ENCODE data around the gene TREX2.

The TREX2 gene

DNA sequence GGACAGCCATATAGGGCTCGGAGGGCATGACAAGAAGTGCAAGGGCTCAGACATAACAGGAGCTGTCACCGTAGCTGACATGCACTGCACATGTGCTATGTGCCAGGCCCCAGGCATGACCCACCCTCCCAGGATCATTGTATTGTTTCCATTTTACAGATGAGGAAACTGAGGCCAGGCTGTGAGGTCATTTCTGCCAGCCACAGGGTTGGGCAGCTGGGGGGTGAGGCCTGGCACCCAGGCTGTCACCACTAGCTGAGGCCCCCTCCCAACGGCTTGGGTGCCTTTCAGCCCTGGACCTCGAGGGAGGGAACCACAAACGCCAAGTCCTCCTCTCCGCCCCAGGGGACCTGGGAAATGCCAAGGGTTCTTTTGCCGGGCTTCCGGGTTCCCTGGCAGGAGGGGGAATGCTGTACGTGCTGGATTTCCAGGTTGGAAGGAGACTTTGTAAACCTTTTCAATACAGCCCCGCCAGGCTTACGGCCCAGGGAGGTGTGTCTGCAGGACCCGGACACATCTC lies 12.6 kb downstream of the TREX2 start:
- DNase-seq = no peak

DNA sequence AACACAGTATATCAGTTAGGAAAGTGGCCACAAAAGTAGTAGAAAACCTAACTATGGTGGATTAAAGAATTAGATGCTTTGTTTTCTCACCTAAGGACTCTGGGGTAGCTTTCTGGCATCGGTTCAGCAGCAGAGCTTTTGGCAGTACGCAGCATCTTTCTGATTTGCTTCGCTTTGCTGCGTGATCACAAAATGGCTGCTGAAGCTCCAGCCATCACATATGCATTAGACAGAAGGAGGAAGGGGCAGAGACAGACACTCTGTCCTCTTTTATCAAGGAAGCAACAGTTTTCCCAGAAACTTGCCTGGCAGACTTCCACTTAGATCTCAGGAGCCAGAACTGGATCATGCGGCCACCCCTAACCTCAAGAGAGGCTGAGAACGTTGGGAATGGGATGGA lies 15.1 kb downstream of the TREX2 start:
- DNase-seq = no peak

DNA sequence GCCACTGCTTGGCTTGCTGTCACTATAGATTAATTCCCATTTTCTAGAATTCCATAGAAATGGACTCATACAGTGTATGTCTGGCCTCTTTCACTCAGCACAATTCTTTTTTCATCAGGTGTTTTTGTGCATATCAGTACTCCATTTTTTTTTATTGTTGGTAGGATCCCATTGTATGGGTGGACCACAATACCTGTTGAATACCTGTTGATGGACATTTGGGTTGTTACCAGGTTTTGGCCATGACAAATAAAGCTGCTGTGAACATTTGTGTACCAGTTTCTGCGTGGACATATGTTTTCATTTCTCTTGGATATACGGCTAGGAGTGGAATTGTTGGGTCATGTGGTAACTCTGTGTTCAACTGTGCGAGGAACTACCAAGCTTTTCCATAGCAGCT lies 19.7 kb downstream of the TREX2 start:
- no peak for DNase-seq

DNA sequence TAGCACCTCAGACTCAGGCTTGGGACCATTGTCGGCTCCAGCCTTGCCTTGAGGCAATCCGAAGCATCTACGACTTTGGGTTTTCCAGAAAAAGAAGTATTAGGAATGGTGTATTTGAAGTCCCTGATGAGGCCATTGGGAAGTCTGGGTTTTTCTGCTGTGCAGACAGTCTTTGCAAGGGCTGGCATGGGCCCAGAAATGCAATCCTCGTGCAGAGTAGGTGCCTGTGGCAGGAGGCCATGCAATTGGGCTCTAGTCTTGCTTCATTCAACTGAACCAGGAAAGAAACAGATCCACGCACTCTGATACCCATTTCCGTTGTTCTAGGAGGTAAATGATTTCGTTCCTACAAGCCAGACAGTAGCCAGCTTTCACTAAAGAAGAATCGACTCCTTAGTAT lies 22.2 kb downstream of the TREX2 start:
- DNase-seq = no peak

DNA sequence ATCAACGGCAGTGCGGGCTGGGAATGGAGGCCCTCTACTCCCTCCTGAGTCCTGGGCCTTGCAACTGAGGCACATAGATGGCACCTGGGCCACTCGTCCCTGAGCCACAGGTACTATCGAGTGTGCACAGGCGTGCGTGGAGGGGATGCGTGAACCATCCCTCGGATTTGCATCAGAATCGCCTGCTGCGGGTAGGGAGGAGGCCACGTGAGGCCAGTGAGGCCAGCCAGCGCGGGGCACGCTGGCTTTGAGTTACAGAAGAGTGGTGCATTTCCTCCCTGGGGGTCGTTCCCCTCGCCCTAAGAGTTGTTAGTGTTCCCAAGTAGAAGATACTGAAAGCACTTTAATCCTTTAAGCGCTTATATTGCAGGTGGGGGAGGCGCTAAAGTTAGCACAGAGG lies 24.0 kb downstream of the TREX2 start:
- DNase-seq = no peak

DNA sequence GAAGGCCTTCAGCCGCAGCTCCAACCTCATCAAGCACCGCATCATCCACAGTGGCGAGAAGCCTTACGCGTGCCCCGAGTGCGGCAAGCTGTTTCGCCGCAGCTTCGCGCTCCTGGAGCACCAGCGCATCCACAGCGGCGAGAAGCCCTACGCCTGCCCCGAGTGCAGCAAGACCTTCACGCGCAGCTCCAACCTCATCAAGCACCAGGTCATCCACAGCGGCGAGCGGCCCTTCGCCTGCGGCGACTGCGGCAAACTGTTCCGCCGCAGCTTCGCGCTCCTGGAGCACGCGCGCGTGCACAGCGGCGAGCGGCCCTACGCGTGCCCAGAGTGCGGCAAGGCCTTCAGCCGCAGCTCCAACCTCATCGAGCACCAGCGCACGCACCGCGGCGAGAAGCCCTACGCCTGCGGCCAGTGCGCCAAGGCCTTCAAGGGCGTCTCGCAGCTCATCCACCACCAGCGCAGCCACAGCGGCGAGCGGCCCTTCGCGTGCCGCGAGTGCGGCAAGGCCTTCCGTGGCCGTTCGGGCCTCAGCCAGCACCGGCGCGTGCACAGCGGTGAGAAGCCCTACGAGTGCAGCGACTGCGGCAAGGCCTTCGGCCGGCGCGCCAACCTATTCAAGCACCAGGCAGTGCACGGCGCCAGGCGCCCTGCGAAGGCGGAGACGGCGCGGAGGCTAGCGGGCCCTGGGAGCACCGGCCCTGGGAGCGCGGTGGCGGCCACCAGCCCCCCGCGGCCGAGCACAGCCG lies 24.8 kb downstream of the TREX2 start:
- DNase-seq = no peak

DNA sequence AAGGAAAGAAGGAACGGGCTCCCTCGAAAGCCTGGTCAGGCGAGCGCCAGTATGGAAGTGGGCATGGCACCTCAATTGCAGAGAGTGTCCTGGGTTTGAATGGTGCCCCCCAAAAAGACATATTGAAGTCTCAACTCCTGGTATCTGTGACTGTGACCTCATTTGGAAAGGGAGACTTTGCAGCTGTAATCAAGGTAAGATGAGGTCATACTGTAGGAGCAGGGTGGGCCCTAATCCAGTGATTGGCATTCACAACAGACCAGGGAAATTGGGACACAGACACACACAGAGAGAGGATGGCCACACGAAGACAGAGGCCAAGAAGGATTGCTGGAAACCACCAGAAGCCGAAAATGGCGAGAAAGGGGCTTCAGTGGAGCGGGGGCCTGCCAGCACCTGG lies 28.2 kb downstream of the TREX2 start:
- DNase-seq = no peak

DNA sequence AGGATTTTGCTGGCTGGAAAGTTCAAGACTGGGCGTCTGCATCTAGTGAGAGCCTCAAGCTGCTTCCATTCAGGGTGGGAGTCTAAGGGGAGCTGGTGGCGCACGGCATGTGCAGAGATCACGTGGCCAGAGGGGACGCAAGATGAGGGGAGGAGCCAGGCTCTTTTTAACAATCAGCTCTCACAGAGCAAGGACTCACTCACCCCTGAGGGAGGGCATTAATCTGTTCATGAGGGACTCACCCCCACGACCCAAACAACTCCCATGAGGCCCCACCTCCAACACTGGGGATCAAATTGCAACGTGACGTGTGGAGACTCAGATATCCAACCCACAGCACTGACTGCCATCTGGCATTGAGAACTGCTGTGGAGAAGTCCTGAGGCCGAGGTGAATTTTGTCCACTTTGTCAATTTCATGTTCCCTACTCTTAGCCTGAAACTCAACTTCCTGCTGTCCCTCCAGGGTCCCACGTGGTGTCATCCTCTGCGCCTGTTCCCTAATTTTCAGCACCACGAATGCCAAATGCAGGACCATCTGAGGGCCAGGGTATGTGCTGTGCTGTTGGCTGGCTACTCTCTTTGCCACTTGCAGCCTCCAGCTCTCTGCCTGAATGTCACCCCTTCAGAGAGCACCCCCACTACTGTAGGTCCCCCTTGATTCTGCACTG lies 28.9 kb downstream of the TREX2 start:
- no peak for DNase-seq

DNA sequence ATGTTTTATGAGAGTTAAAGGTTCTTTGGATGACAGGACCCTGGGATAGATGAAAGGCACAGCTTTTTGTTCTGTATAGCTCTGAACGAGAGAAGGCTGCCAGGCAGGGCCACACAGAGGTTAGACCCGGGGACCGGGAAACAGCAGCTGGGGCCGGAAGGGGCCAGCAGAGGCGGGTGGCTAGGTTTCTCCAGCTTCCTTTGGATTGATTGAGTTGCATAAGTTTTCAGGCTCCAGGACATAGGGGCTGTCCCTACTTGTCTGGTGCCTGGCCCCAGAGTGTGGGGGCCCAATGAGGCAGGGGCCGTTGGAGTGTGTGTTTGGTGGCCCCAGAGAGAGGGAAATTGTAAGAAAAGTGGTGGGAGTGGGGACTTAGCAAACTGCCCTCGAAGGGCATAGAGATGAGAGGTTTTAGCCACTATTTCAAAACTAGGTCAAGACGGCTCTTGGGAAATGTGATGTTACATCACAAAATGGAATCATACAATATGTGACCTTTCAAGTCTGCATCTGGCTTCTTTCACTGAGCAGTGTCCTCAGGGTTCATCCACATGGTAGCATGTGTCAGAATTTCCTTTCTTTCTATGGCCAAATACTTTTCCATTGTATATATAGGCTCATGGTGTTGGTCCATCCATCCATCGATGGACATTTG lies 30.9 kb downstream of the TREX2 start:
- no peak for DNase-seq

DNA sequence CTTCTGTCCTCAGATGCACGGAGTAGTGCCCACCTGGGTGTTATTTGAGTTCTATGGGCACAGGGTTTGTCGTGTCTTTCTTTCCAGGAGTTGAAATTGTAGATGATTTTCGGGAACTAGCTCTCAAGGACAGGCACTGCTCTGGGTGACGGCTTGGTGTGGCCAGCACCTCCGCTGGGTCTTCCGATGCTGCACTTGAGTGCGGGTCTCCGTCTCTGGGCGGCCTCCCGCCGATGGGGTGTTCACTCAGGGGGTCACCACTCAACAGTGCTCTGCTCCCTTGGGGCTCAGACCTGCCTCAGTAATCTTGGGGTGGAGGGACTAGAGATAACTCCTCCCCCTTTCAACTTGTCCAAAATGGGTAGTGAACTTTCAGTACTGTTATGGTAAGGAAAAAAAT lies 32.1 kb downstream of the TREX2 start:
- DNase-seq = no peak

DNA sequence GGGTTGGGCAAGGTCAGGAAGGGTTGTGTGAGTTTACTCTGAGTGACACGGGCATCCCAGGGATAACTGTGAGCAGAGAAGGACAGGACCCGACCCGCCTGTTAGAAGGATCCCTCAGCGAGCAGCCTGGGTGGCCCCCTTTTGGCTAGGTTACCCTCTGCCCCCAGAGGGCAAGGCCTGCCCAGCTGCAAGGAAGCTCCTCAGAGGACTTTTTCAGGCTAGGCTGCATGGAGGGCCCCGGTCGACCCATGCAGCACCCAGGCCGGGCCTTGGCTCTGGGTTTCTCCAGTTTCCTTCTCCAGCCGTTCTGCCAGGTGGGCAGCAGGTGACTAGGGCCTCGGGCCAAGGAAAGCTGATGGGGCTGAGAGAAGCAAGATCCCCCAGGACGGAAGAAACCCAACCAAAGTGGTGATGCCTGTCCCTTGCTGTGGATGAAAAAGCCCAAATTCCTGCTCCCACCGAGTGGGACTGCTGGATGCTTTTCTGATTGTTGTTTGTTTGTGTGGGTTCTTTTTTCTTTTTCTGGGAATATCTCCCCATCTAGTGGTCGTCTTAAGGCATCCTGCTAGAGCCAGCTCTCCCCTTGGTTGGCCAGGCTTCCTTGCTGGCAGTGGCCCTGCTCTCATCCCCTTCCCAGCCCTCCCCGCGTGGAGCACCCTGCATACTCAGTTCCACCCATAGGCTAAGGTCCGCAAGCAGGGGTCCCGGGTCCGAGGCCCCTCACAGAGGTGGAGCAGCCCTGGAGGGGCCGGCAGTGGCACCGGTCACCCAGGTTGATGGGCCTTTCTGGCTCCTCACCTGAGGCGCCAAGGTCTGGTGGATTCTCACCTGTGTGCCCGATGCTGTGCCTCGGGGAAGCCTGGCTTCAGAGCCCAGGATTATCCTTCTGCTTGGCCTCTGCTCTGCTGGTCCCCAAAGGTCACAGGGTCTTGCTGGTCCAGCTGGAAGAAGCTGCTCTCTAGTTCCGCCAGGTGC lies 32.8 kb downstream of the TREX2 start:
- no peak for DNase-seq

DNA sequence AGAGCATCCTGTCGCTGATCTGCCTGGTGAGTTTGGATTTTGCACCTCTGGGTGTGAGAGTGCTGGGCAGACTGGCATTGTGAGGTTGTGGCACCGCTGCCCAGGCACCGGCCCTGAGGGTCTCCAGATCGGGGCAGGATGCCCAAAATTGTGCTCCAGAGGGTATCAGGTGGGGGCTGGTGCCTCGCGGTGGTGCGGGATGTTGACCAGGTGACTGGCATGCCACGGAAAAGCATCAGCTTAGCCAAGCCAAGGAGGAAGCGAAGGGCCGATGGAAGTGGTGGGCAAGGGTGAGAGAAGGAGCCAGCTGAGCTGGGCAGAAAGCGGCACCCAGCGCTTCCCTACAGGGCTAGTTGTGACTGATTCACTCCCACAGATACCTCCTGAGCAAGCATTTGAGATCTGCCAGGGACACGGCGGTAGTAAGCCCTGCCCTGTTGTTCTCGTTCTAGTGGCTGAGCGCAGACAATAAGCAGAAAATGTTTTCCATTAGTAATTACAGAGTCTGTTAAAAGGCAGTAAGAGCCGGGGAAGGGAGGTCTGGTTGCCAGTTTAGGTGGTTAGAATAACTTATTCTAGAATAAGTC lies 33.8 kb downstream of the TREX2 start:
- DNase-seq = no peak

DNA sequence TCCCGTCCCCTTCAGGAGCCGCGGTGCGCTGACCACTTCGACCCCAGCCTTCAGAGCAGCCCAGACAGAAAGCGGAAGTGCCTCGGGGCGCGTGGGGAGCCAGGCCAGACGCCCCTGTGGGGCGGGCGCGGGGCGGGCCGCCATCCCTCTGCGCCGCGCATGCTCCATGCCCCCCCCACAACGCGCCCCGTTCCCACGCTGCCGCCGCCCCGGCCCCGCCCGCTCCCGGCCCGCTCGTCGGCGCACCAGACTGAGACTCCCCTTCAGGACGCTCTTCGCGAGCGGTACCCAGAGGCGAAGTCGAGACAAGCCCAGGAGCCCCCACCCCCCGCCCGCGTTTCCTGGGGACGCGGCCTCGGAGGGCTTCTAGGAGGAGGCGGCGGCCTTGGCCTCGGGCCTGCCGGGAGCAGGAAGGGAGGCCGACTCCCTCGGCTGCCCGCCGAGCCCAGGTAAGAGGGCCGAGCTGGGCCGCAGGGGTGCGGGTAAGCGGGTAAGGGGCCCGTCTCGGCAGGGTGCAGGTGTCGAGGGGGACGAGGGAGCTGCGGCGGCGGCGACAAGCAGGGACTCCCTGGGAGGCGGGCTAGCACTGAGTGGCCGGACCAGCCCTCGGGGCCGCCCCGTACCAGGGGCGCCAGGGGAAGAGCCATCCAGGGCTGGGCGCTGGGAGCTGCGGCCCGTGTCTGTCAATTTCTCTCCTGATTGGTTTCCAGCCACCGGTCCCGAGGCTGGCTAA lies 34.4 kb downstream of the TREX2 start, which contains the start of gene ZFP92:
Gene ZFP92 (plus strand): TSS at position 218 of the 733 bp plus-strand sequence. CDS start 6,851 bp downstream, outside the sequence.
- DNase-seq = no peak

DNA sequence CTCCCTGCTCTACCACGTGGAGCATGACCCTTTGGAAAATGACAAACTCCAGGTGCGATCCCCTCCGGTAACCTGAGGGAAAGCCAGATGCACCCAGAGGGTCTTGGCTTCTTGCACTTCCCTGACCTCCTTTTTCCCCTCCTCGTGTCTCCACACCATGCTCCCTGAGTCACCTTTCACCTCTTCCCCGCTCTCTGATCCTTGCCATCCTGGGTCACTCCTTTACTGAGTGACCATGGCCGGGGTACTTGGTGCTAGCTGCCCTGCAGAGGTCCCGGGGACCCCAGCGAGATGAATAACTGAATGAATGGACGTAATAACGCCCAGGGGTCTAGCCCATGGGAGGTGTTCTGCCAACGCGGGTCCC lies 35.0 kb downstream of the TREX2 start:
- no peak for DNase-seq

DNA sequence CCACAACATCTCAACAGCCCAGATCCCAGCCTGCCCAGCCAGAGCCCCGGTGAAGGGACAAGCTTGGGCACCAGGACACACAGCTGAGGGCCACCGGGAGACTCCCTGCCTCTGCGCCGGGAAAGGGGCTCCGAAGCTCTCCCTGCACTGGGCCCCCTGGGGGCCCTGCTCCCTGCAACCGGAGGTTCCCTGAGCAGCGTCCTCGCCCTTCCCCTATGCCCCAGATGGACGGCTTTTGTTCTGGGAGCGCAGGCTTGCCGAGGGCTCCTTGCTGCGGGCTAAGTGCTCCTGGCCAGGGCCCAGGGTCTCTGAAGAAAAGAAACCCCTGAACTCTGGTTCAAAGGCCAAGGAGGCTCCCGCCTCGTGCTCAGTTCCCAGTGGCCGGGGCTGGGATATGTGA lies 35.5 kb downstream of the TREX2 start:
- no peak for DNase-seq

DNA sequence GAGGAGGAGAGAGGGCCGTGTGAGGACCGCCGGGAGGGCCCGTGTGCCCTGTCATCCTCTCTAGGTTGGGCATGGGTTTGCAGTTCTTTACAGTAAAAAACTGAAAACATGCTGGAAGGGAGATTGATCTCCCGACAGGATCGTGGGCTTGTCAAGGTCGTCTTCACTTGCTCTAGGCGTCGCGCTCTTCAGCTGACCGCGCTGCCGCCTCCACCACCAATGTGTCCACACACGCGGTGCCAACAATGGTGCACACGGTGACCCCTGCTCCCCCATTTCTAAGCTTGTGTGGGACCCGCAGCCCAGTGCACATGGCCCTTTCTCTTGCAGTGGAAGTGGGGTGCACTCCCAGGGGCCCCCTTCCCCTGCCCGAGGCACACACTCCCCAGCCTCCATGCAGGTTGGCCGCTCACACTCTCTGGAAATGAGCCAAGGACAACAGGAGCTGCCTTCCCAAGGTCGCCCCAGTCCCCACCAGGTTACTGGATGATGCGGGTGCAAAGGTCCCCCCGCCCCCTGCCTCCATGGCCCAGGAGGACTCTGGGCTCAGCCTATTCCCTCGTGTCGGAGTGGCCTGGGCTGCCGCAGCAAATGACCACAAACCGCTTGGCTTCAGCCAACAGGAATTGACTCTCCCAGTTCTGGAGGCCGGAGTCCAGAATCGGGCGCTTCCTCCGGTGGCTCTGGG lies 36.3 kb downstream of the TREX2 start:
- DNase-seq = no peak

DNA sequence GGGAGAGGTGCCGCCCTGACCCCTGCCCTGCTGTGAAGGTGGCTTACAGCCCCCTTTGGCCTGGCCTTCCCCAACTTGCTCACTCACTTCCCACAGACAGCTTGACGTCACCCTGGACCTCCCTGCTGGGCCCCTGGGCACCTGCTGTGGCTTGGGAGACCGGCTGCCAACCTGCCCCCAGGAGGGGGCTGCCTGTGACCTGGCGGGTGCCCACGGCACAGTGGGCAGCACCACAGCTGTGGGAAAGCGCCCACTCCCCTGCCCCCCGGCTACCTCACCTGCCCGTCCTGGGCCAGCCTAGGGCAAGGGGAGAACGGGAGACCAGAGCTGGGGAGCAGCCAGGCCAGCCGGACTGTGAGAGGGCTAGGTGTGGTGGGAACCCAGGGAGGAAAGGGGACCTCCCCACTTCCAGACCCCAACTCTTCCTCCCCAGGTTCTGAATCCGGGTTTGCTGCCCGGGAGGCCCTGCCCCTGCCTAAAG lies 36.9 kb downstream of the TREX2 start:
- DNase-seq = no peak

DNA sequence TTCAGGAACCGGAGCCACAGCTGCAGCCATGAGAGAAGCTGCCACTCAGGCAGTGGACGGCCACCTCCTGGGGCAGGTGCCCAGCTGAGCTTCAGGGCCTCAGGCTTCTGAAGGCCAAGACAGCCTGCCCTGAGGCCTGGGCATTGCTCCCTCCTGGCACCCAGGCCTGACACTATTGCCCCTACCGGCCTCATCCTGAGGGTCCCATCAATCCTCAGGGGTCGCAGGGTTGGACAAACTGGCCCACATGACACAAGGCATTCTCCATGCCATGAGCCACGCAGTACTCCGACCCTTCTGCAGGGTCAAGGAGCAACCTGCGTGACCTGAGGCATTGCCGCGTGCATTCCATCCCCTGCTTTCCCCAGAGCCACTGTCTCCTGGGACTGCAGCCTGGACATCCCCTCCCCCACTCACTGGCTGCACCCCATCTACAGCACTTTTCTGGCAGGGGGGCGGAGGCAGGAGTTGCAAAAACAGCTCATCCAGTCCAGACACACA lies 37.6 kb downstream of the TREX2 start:
- no peak for DNase-seq

DNA sequence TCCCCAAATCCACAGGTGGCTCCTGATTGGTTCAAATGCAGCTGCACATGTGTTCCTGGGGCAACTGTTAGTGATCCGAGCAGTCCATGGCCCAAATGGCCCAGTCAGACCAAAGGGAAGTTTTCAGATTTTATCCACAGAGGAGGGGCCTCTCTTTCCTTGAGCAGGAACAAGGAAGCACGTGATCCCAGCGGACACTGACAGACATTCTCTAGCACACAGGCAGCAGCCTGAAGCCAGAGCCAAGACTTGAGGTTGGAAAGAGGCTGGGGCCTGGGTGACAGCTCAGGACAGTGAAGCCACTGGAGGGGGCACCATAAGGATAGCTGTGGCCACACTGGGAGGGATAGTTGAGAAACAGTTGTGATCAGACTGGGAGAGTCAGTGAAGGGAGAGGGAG lies 38.1 kb downstream of the TREX2 start:
- DNase-seq = no peak

DNA sequence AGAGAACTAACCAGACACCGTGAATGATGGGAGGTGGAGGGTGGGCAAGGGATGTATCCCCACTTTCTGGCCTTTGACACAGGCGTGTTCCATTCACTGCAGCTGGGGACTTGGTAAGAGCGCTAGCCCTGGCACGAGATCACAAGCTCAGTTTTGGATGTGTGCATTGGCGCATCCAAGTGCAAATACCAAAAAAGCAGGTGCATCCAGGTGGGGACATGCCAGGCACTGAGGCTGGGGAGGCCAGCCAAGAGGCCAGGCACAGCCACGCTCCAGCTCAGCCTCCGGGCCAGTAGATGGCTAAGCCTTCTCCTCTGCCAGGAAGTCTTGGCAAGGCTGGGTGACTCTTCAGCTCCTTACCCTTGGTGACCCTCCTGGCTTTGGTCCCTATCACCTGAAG lies 39.0 kb downstream of the TREX2 start:
- DNase-seq = no peak

DNA sequence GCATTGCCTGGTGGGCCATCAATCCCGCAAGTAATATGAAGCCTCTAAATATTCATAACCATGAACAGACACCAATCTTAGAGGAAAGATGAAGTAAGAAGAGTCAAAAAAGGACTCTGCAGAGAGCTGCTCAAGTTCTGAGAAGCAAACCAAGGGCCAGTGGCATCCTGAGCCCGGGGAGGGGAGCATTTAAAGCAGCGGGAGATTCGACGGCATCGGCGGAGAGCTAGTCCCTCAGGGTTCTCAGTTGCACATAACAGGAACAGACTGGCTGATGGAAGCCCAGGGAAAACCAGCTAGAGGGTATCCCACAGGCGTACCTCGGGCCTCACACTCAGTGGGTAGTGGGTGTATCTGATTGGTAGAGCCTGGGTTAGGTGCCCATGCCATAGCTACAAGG lies 39.8 kb downstream of the TREX2 start:
- no peak for DNase-seq

Measured in NCI-H774 (cell line).